Adrenal gland (tissue), 5 donors: ENCODE measurements around the gene ARHGEF26.

Source experiments
- POLR2A ChIP-seq, 2 donors: fragments of 450-650 bp; IDR thresholded peaks; one replicate each; pipeline ENCODE4 v1.6.1; 2017; ENCODE audit warnings: antibody characterized with exemption in 2 of 2, mild to moderate bottlenecking in 2 of 2, moderate library complexity in 1 of 2
- TF ChIP-seq, protein P1 (sequence below), 6 experiments: fragments of 450-650 bp in 4 of 6; fragments of 200-600 bp in 2 of 6; sonication (generic) in 1 of 6; IDR thresholded peaks; 1 replicate in 5 of 6; 2 replicates in 1 of 6; pipeline versions ENCODE4 v1.5.1 to v1.8.0; 2016 to 2021; ENCODE audit warnings: antibody characterized with exemption in 6 of 6, mild to moderate bottlenecking in 2 of 6, moderate library complexity in 1 of 6
- donor health status: DM: no; HTN: no; CAD: no.

GRCh38 chr3:154301561-154301960, 180.4 kb downstream of the ARHGEF26 start:
- TF ChIP-seq, protein P1, sequence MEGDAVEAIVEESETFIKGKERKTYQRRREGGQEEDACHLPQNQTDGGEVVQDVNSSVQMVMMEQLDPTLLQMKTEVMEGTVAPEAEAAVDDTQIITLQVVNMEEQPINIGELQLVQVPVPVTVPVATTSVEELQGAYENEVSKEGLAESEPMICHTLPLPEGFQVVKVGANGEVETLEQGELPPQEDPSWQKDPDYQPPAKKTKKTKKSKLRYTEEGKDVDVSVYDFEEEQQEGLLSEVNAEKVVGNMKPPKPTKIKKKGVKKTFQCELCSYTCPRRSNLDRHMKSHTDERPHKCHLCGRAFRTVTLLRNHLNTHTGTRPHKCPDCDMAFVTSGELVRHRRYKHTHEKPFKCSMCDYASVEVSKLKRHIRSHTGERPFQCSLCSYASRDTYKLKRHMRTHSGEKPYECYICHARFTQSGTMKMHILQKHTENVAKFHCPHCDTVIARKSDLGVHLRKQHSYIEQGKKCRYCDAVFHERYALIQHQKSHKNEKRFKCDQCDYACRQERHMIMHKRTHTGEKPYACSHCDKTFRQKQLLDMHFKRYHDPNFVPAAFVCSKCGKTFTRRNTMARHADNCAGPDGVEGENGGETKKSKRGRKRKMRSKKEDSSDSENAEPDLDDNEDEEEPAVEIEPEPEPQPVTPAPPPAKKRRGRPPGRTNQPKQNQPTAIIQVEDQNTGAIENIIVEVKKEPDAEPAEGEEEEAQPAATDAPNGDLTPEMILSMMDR (IDR thresholded peaks at IDR 0.05), result no peak
- TF ChIP-seq POLR2A (IDR thresholded peaks at IDR 0.05), result no peak
